Stomach (tissue), 9 donors: ENCODE measurements around the gene BTG2. TPM values are rescaled to one million over a fixed set of nuclear protein-coding genes. Genes with fewer than 3 reads are reported as not detected.

Source experiments
- DNase-seq, 2 donors: peaks; one replicate each; pipeline versions ENCODE4 v3.0.0 to v3.0.0-alpha.2; 2013 to 2019
- H3K27ac ChIP-seq, 5 donors: fragments of 200-600 bp in 4 of 5; sonication (generic) in 4 of 5; one replicate each; pipeline ENCODE4 v1.5.1; 2013 to 2019; ENCODE audit warnings: mild to moderate bottlenecking in 1 of 5, moderate library complexity in 1 of 5
- H3K27me3 ChIP-seq, 3 donors: fragments of 200-600 bp; sonication (generic); one replicate each; pipeline ENCODE4 v1.5.1; 2017 to 2019; ENCODE audit warnings: mixed run types in 1 of 3
- H3K36me3 ChIP-seq, 4 donors: fragments of 200-600 bp; sonication (generic); 1 replicate in 3 of 4; 2 replicates in 1 of 4; pipeline ENCODE4 v1.5.1; 2016 to 2019
- H3K4me1 ChIP-seq, 4 donors: fragments of 200-600 bp; sonication (generic); one replicate each; pipeline ENCODE4 v1.5.1; 2016 to 2019
- H3K4me3 ChIP-seq, 4 donors: fragments of 200-600 bp; sonication (generic) in 3 of 4; one replicate each; pipeline ENCODE4 v1.5.1; 2016 to 2019; ENCODE audit warnings: mild to moderate bottlenecking in 1 of 4
- H3K9me3 ChIP-seq, 4 donors: fragments of 200-600 bp; sonication (generic); one replicate each; pipeline ENCODE4 v1.5.1; 2016 to 2019
- EP300 ChIP-seq: sonication (generic); formaldehyde crosslinking; IDR thresholded peaks from one replicate; pipeline ENCODE4 v1.6.1; 2017; ENCODE audit warnings: antibody characterized with exemption
- POLR2A ChIP-seq, 4 donors: fragments of 450-650 bp; IDR thresholded peaks; one replicate each; pipeline ENCODE4 v1.6.1; 2016; ENCODE audit warnings: antibody characterized with exemption in 4 of 4, control low read depth in 2 of 4, mild to moderate bottlenecking in 1 of 4, moderate library complexity in 1 of 4
- POLR2AphosphoS5 ChIP-seq, 3 donors: sonication (generic); formaldehyde crosslinking; IDR thresholded peaks; one replicate each; pipeline ENCODE4 v1.6.1; 2016; ENCODE audit warnings: antibody characterized with exemption in 3 of 3
- intact Hi-C: fragments of 100-400 bp; cut with DNase I; formaldehyde crosslinking; loops from one replicate; pipeline ENCODE4 v1.15.1; 2023; ENCODE audit warnings: low total_unique reads
- polyA plus RNA-seq, 3 donors: library from polyadenylated mRNA; stranded (reverse); fragments of 200-250 nt; gene quantifications; one replicate each; pipeline ENCODE4 v1.2.3, GENCODE V29; 2013
- small RNA-seq, 4 donors: library from RNA; depleted of rRNA; stranded (forward); fragments of <200 nt; gene quantifications; one replicate each; pipeline ENCODE3, GENCODE V24; 2016
- total RNA-seq, 5 donors: library from RNA; depleted of rRNA; stranded (reverse); fragments of >200 nt; gene quantifications; one replicate each; pipeline versions ENCODE4 v1.1.0 to v1.2.3, GENCODE V29; 2014 to 2016
- TF ChIP-seq, protein P1 (sequence below), 7 experiments: fragments of 450-650 bp in 4 of 7; fragments of 200-600 bp in 3 of 7; sonication (generic) in 3 of 7; IDR thresholded peaks; one replicate each; pipeline ENCODE4 v1.5.1; 2016 to 2019; ENCODE audit warnings: antibody characterized with exemption in 7 of 7, control low read depth in 2 of 7, mild to moderate bottlenecking in 1 of 7
- donor health status: healthy with polysubstance abuse.
- donor health status: Bipolar disorder and iron deficiency.
- donor health status: healthy.

Gene BTG2
- total and polyA plus RNA-seq, 8 donors, result 46.4 to 231 (median 87.4) TPM

DNA sequence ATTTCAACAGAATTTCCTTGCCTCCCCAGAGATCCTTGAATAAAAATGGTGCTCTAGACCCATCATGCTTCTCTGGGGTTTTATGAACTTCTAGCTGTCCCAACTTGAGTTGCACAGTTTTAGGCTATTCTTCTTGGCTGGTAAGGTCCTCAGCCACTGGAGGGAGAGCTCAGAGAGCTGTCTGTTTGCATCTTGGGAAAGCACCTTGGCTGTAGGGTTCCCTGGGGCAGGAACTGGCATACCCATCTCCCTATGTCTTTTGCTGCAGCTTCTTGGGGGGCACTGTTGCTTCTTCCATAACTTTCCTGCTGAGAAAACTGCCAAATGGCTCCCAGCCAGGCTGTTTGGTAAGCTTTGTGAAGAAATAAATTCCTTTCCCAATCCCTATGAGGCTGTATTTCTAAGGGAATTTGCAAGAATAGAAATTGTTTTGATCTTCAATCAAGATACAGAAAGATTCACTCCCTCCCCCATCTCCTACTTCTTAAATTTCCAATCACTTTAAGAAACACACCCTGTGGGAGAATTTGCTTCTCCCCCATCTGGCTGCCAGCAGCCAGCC, 53.8 kb downstream of the BTG2 start:
- intact Hi-C loops, result no loop called here
- TF ChIP-seq EP300 (no peak), POLR2AphosphoS5 (IDR thresholded peaks at IDR 0.05) (no peak), POLR2A (IDR thresholded peaks at IDR 0.05) (no peak)
- TF ChIP-seq, protein P1, sequence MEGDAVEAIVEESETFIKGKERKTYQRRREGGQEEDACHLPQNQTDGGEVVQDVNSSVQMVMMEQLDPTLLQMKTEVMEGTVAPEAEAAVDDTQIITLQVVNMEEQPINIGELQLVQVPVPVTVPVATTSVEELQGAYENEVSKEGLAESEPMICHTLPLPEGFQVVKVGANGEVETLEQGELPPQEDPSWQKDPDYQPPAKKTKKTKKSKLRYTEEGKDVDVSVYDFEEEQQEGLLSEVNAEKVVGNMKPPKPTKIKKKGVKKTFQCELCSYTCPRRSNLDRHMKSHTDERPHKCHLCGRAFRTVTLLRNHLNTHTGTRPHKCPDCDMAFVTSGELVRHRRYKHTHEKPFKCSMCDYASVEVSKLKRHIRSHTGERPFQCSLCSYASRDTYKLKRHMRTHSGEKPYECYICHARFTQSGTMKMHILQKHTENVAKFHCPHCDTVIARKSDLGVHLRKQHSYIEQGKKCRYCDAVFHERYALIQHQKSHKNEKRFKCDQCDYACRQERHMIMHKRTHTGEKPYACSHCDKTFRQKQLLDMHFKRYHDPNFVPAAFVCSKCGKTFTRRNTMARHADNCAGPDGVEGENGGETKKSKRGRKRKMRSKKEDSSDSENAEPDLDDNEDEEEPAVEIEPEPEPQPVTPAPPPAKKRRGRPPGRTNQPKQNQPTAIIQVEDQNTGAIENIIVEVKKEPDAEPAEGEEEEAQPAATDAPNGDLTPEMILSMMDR (IDR thresholded peaks at IDR 0.05), result no peak

More for the DNA sequence above, 53.8 kb downstream of the BTG2 start:
- Histone ChIP-seq H3K4me1 (peaks cover 0 to 4% (median 2%) of the 10 kb centered on the region in 4 donors), H3K27ac (no peak overlapping the region), H3K27me3 (peaks cover 0 to 3% (median 0%) of the 10 kb centered on the region in 3 donors), H3K4me3 (no peak overlapping the region), H3K9me3 (no peaks in the 10 kb centered on the region), H3K36me3 (no peaks in the 10 kb centered on the region)
- DNase-seq, result peak in 1 of 2 donors; percentile 53

Small RNAs within 50 kb of the gene (small RNA-seq; reads per million reads assigned to genes)
- gene AL359837.1 (0 to 0.15 (median 0) reads per million in 4 donors), gene RNU6-487P (0 reads per million in 4 donors)

Other genes starting within 250 kb of the BTG2 start
- not detected for gene MYOG, start 219.5 kb upstream of the BTG2 start, total RNA-seq
- gene MYOG, start 219.5 kb upstream of the BTG2 start, polyA plus RNA-seq, result not detected
- gene ADORA1, start 177.8 kb upstream of the BTG2 start, total RNA-seq, result 1 to 10 TPM in 2 of 5 donors, under 1 TPM in 1, not detected in 2; 0.18 to 3.1 (median 1.2) TPM
- 1 to 10 TPM in 2 of 3 donors, under 1 TPM in 1; 0.30 to 4.2 (median 3.7) TPM for gene ADORA1, start 177.8 kb upstream of the BTG2 start, polyA plus RNA-seq
- not detected for gene MYBPH, start 129.7 kb upstream of the BTG2 start, total RNA-seq
- under 1 TPM in 2 of 3 donors, not detected in 1; 0.05 to 0.19 TPM for gene MYBPH, start 129.7 kb upstream of the BTG2 start, polyA plus RNA-seq
- 1 to 10 TPM in 2 of 5 donors, not detected in 3; 1.1 to 3.9 TPM for gene CHI3L1, start 118.8 kb upstream of the BTG2 start, total RNA-seq
- 10 to 100 TPM in 1 of 3 donors, 1 to 10 TPM in 2; 2.0 to 28.1 (median 6.0) TPM for gene CHI3L1, start 118.8 kb upstream of the BTG2 start, polyA plus RNA-seq
- gene CHIT1, start 75.8 kb upstream of the BTG2 start, total RNA-seq, result under 1 TPM in 1 of 5 donors, not detected in 4; 0.18 TPM
- under 1 TPM in 1 of 3 donors, not detected in 2; 0.05 TPM for gene CHIT1, start 75.8 kb upstream of the BTG2 start, polyA plus RNA-seq
- gene FMOD, start 45.6 kb downstream of the BTG2 start, total RNA-seq, result 100 to 1,000 TPM in 1 of 5 donors, 10 to 100 TPM in 4; 14.7 to 422 (median 54.9) TPM
- gene FMOD, start 45.6 kb downstream of the BTG2 start, polyA plus RNA-seq, result 10 to 100 TPM; 30.1 to 39.7 (median 35.6) TPM
- 10 to 100 TPM in 3 of 5 donors, 1 to 10 TPM in 2; 1.1 to 29.8 (median 10.7) TPM for gene PRELP, start 170.3 kb downstream of the BTG2 start, total RNA-seq
- 10 to 100 TPM in 1 of 3 donors, 1 to 10 TPM in 2; 2.2 to 29.5 (median 3.2) TPM for gene PRELP, start 170.3 kb downstream of the BTG2 start, polyA plus RNA-seq
- gene OPTC, start 188.6 kb downstream of the BTG2 start, total RNA-seq, result not detected
- gene OPTC, start 188.6 kb downstream of the BTG2 start, polyA plus RNA-seq, result not detected